HepG2 (cell line): ENCODE results near the gene SRCAP. TPM values are rescaled to one million over a fixed set of nuclear protein-coding genes. Genes with fewer than 3 reads are reported as not detected.

ENCODE experiments used
- ATAC-seq: fragments of 200-7000 bp; cut with Tn5 transposase; 3 replicates; pipeline ENCODE4 v1.9.1; 2020; ENCODE audit warnings: mild to moderate bottlenecking, moderate library complexity
- BruUV-seq: library from RNA; stranded (reverse); fragments of 400-500 nt; replicated peaks from 2 replicates; lab custom pipeline; 2021; lab: Mats Ljungman, UMichigan
- CTCF ChIA-PET: fragments of 300-600 bp; formaldehyde crosslinking; extraction: SDS; loops from one replicate; lab custom pipeline; 2021; ENCODE audit warnings: low total read pairs, inconsistent platforms, low intra/inter-chr PET ratio; lab: Yijun Ruan, JAX
- POLR2A ChIA-PET: fragments of 350-600 bp; sonication (Branson Sonifier 250); formaldehyde crosslinking; loops from one replicate; lab custom pipeline; 2020; ENCODE audit warnings: antibody characterized with exemption, inconsistent platforms; lab: Yijun Ruan, JAX
- DNase-seq: peaks from one replicate; pipeline ENCODE4 v3.0.0-alpha.2; 2015; ENCODE audit warnings: low spot score
- FAIRE-seq: peaks from 3 replicates; lab custom pipeline; 2011; peaks lifted over from hg19 to GRCh38; lab: Jason Lieb, UNC
- H2AFZ ChIP-seq: one replicate; pipeline ENCODE4 v1.6.1; 2011; ENCODE audit warnings: low read length, inconsistent platforms
- H3K27ac ChIP-seq: fragments of 300-600 bp; 3 replicates; pipeline ENCODE4 v1.8.0; 2011; ENCODE audit warnings: mixed run types, mild to moderate bottlenecking, mixed read lengths, low read length, inconsistent platforms; ENCODE audit not compliant: insufficient read depth; ENCODE audit errors: extremely low read length
- H3K27me3 ChIP-seq, 2 experiments: fragments of 200-600 bp in 1 of 2; 2 replicates in 1 of 2; 3 replicates in 1 of 2; pipeline versions ENCODE4 v1.6.0 to v1.8.0; 2011; ENCODE audit warnings: low read length in 2 of 2, mild to moderate bottlenecking in 2 of 2, moderate library complexity in 2 of 2, inconsistent platforms in 1 of 2; ENCODE audit not compliant: insufficient read depth in 2 of 2, control insufficient read depth in 1 of 2
- H3K36me3 ChIP-seq, 2 experiments: fragments of 200-600 bp in 1 of 2; replicated peaks in 1 of 2; 2 replicates in 1 of 2; 3 replicates in 1 of 2; pipeline versions ENCODE4 v1.5.1 to v1.8.0; 2011; ENCODE audit warnings: low read length in 2 of 2, inconsistent platforms in 1 of 2; ENCODE audit not compliant: insufficient read depth in 2 of 2, control insufficient read depth in 1 of 2
- H3K4me1 ChIP-seq: 2 replicates; pipeline ENCODE4 v1.5.1; 2012; ENCODE audit warnings: low read length, inconsistent platforms; ENCODE audit not compliant: insufficient read depth
- H3K4me2 ChIP-seq: 2 replicates; pipeline ENCODE4 v1.6.0; 2011; ENCODE audit warnings: low read depth, low read length, inconsistent platforms
- H3K4me3 ChIP-seq, 3 experiments: fragments of 200-600 bp in 1 of 3; sonication (generic), shearing (Covaris generic) in 1 of 3; replicated peaks in 1 of 3; 2 replicates each; pipeline ENCODE4 v1.5.1; 2011 to 2016; ENCODE audit warnings: low read length in 3 of 3, inconsistent platforms in 2 of 3, low read depth in 2 of 3, mild to moderate bottlenecking in 2 of 3, control low read depth in 1 of 3, mixed read lengths in 1 of 3; ENCODE audit not compliant: insufficient read depth in 1 of 3
- H3K79me2 ChIP-seq: one replicate; pipeline ENCODE4 v1.6.1; 2011; ENCODE audit warnings: low read length, inconsistent platforms; ENCODE audit not compliant: insufficient read depth
- H3K9ac ChIP-seq: 2 replicates; pipeline ENCODE4 v1.6.0; 2011; ENCODE audit warnings: mild to moderate bottlenecking, low read depth, low read length, inconsistent platforms; ENCODE audit not compliant: insufficient read depth
- H3K9me3 ChIP-seq: 2 replicates; pipeline ENCODE4 v1.5.1; 2012; ENCODE audit warnings: mild to moderate bottlenecking, low read length
- H4K20me1 ChIP-seq: 2 replicates; pipeline ENCODE4 v1.6.0; 2011; ENCODE audit warnings: inconsistent platforms, mild to moderate bottlenecking, low read length, moderate library complexity; ENCODE audit not compliant: insufficient read depth
- ATF6 ChIP-seq: sonication (generic); formaldehyde crosslinking; conservative IDR thresholded peaks from 2 replicates; pipeline ENCODE4 v1.4.0; 2020; ENCODE audit warnings: missing genetic modification reagents
- NR2C2 ChIP-seq: sonication (generic); formaldehyde crosslinking; IDR thresholded peaks from 2 replicates; pipeline ENCODE4 v1.4.0; 2020; ENCODE audit warnings: missing genetic modification reagents, mild to moderate bottlenecking, moderate library complexity, borderline replicate concordance
- NR2F6 ChIP-seq, 2 experiments: IDR thresholded peaks; 2 replicates each; pipeline ENCODE4 v1.6.1; 2016; ENCODE audit warnings: antibody characterized with exemption in 1 of 2, mild to moderate bottlenecking in 1 of 2
- POLR2AphosphoS5 ChIP-seq: IDR thresholded peaks from 2 replicates; pipeline ENCODE4 v1.6.1; 2012; ENCODE audit warnings: low read depth, low read length
- PRDM10 ChIP-seq: sonication (generic); formaldehyde crosslinking; IDR thresholded peaks from 2 replicates; pipeline ENCODE4 v1.4.0; 2020; ENCODE audit warnings: low read depth, missing genetic modification reagents
- RARG ChIP-seq: sonication (generic); formaldehyde crosslinking; IDR thresholded peaks from 2 replicates; pipeline ENCODE4 v1.4.0; 2020; ENCODE audit warnings: low read depth, mild to moderate bottlenecking, missing genetic modification reagents
- RNF2 ChIP-seq: fragments of 450-650 bp; conservative IDR thresholded peaks from 2 replicates; pipeline ENCODE4 v1.6.1; 2016; ENCODE audit warnings: low read depth
- ZNF33B ChIP-seq: sonication (generic); formaldehyde crosslinking; IDR thresholded peaks from 2 replicates; pipeline ENCODE4 v1.5.1; 2020; ENCODE audit warnings: mild to moderate bottlenecking, missing genetic modification reagents
- ZNF354B ChIP-seq: sonication (generic); formaldehyde crosslinking; IDR thresholded peaks from 2 replicates; pipeline ENCODE4 v1.8.0; 2022; ENCODE audit warnings: mild to moderate bottlenecking, missing genetic modification reagents
- ZNF550 ChIP-seq: sonication (generic); formaldehyde crosslinking; IDR thresholded peaks from 2 replicates; pipeline ENCODE4 v1.4.0; 2020; ENCODE audit warnings: mild to moderate bottlenecking, missing genetic modification reagents, borderline replicate concordance
- ZNF577 ChIP-seq: sonication (generic); formaldehyde crosslinking; IDR thresholded peaks from 2 replicates; pipeline ENCODE4 v1.4.0; 2020; ENCODE audit warnings: mild to moderate bottlenecking, low read depth, missing genetic modification reagents, borderline replicate concordance
- ZNF605 ChIP-seq: sonication (generic); formaldehyde crosslinking; IDR thresholded peaks from 2 replicates; pipeline ENCODE4 v1.8.0; 2022; ENCODE audit warnings: mild to moderate bottlenecking, missing genetic modification reagents
- ZNF674 ChIP-seq: sonication (generic); formaldehyde crosslinking; IDR thresholded peaks from 2 replicates; pipeline ENCODE4 v1.5.0; 2020; ENCODE audit warnings: low read depth, mild to moderate bottlenecking, missing genetic modification reagents
- ZNF792 ChIP-seq: IDR thresholded peaks from 2 replicates; pipeline ENCODE4 v1.6.1; 2016
- WGBS: methylation state at CpG from one replicate; pipeline ENCODE4 v1.1.6; 2017; ENCODE audit warnings: low lambda C conversion rate; 5-methylcytosine and 5-hydroxymethylcytosine counted together
- in situ Hi-C: cut with HindIII; loops from 2 replicates; pipeline ENCODE4 v1.10.0; 2017; ENCODE audit warnings: low pct_unique_long_range_greater_than_20kb; ENCODE audit not compliant: extremely low pct_ligation_motif_present
- intact Hi-C: fragments of 100-400 bp; cut with micrococcal nuclease; formaldehyde crosslinking; loops from one replicate; pipeline ENCODE4 v1.10.0; 2022; ENCODE audit not compliant: unreplicated experiment
- polyA plus RNA-seq, 8 experiments: library from polyadenylated mRNA; depleted of rRNA in 3 of 8; stranded (reverse) in 7 of 8; unstranded in 1 of 8; fragments of >200 nt; fragmentation: Illumina TruSeq in 4 of 8; extraction: Trizol in 4 of 8; gene quantifications; 2 replicates each; pipeline versions ENCODE4 v1.2.1 to v1.2.3, GENCODE V29; 2011 to 2016; ENCODE audit warnings: low read depth in 4 of 8, missing spikeins in 1 of 8, mixed read lengths in 1 of 8; ENCODE audit not compliant: insufficient read depth in 1 of 8
- total RNA-seq, 5 experiments: library from RNA; depleted of rRNA; stranded (reverse); fragments of >200 nt; fragmentation: Illumina TruSeq; extraction: Trizol; gene quantifications; 2 replicates each; pipeline ENCODE4 v1.2.3, GENCODE V29; 2016; ENCODE audit warnings: low read depth in 1 of 5
- TF ChIP-seq, protein P1 (sequence below): sonication (generic); formaldehyde crosslinking; IDR thresholded peaks from 2 replicates; pipeline ENCODE4 v1.5.0; 2020; ENCODE audit warnings: missing genetic modification reagents, mild to moderate bottlenecking, borderline replicate concordance

SRCAP gene
- total and polyA plus RNA-seq, 2 of the 13 experiments (the other 11 are each of a cell fraction or from before 2014, with no cell fraction given) = 4.9 to 9.0 TPM

DNA sequence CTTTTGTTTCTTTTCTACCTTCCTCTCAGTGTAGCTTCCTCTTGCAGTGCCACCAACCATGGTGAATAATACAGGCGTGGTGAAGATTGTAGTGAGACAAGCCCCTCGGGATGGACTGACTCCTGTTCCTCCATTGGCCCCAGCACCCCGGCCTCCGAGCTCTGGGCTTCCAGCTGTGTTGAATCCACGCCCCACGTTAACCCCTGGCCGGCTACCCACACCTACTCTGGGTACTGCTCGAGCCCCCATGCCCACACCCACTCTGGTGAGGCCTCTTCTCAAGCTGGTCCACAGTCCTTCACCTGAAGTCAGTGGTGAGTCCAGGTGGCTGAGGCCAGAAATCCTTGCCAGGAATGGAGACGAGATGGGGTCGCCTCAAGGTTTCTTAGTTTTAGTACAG is 23.9 kb downstream of the SRCAP start:
- Histone ChIP-seq H3K27ac (no peak overlapping the region), H3K36me3 (peaks cover 60 to 79% of the 10 kb centered on the region in 2 experiments), H3K79me2 (no peaks in the 10 kb centered on the region), H2AFZ (no peak overlapping the region), H3K27me3 (no peaks in the 10 kb centered on the region), H3K4me1 (no peaks in the 10 kb centered on the region), H3K4me2 (no peak overlapping the region), H3K9ac (no peak overlapping the region), H4K20me1 (no peaks in the 10 kb centered on the region; the same call in 1 of the 2 replicates), H3K9me3 (no peaks in the 10 kb centered on the region), H3K4me3 (no peak overlapping the region)
- POLR2A ChIA-PET = interaction anchor here (1.1 to 1.3 kb wide), 2 partner anchors 15 to 26 kb away, joined by 3 read pairs; no protein-coding TSS in a partner anchor
- no TSS peak for BruUV-seq
- no peak for FAIRE-seq
- no peak for ATAC-seq
- in situ Hi-C loops (no loop called here), intact Hi-C loops (no loop called here)
- WGBS = 95% methylated on average over 10 of the region's 10 CpGs
- TF ChIP-seq POLR2AphosphoS5 = no peak
- no peak for TF ChIP-seq ZNF674 (CRISPR knock-in tag)
- TF ChIP-seq ZNF577 (CRISPR knock-in tag) = no peak
- TF ChIP-seq PRDM10 (CRISPR knock-in tag) = no peak
- TF ChIP-seq, protein P1, sequence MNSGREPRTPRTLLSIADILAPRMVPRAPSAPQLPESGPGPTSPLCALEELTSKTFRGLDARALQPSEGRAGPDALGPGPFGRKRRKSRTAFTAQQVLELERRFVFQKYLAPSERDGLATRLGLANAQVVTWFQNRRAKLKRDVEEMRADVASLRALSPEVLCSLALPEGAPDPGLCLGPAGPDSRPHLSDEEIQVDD = no peak
- no peak for TF ChIP-seq NR2F6 (IDR thresholded peaks at IDR 0.05)
- TF ChIP-seq NR2F6 (CRISPR knock-in tag; IDR thresholded peaks at IDR 0.05) = no peak
- no peak for TF ChIP-seq RNF2
- TF ChIP-seq ZNF354B = no peak
- no peak for TF ChIP-seq NR2C2
- no peak for TF ChIP-seq ATF6 (CRISPR knock-in tag)
- TF ChIP-seq RARG = no peak
- no peak for TF ChIP-seq ZNF33B (CRISPR knock-in tag)
- TF ChIP-seq ZNF605 (CRISPR knock-in tag) = no peak
- TF ChIP-seq ZNF792 = no peak
- no peak for TF ChIP-seq ZNF550 (CRISPR knock-in tag)
- CTCF ChIA-PET = no interaction called here
- DNase-seq = no peak
